GM18499 (cell line): ENCODE results near the gene TTLL4.
A peak's percentile ranks its signal among the peaks of the same experiment; 100 is the strongest.
"Not testable (repeated sequence)": the region's sequence is repeated elsewhere in the genome, so short reads cannot be mapped to it uniquely, and the experiment has no call there.

Experiments used
- ATAC-seq: cut with Tn5 transposase; IDR thresholded peaks from one replicate; pipeline ENCODE4 v1.9.1; 2021; ENCODE audit warnings: moderate number of reproducible peaks; ENCODE audit not compliant: insufficient read depth, unreplicated experiment

TTLL4 gene, protein sequence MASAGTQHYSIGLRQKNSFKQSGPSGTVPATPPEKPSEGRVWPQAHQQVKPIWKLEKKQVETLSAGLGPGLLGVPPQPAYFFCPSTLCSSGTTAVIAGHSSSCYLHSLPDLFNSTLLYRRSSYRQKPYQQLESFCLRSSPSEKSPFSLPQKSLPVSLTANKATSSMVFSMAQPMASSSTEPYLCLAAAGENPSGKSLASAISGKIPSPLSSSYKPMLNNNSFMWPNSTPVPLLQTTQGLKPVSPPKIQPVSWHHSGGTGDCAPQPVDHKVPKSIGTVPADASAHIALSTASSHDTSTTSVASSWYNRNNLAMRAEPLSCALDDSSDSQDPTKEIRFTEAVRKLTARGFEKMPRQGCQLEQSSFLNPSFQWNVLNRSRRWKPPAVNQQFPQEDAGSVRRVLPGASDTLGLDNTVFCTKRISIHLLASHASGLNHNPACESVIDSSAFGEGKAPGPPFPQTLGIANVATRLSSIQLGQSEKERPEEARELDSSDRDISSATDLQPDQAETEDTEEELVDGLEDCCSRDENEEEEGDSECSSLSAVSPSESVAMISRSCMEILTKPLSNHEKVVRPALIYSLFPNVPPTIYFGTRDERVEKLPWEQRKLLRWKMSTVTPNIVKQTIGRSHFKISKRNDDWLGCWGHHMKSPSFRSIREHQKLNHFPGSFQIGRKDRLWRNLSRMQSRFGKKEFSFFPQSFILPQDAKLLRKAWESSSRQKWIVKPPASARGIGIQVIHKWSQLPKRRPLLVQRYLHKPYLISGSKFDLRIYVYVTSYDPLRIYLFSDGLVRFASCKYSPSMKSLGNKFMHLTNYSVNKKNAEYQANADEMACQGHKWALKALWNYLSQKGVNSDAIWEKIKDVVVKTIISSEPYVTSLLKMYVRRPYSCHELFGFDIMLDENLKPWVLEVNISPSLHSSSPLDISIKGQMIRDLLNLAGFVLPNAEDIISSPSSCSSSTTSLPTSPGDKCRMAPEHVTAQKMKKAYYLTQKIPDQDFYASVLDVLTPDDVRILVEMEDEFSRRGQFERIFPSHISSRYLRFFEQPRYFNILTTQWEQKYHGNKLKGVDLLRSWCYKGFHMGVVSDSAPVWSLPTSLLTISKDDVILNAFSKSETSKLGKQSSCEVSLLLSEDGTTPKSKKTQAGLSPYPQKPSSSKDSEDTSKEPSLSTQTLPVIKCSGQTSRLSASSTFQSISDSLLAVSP

DNA sequence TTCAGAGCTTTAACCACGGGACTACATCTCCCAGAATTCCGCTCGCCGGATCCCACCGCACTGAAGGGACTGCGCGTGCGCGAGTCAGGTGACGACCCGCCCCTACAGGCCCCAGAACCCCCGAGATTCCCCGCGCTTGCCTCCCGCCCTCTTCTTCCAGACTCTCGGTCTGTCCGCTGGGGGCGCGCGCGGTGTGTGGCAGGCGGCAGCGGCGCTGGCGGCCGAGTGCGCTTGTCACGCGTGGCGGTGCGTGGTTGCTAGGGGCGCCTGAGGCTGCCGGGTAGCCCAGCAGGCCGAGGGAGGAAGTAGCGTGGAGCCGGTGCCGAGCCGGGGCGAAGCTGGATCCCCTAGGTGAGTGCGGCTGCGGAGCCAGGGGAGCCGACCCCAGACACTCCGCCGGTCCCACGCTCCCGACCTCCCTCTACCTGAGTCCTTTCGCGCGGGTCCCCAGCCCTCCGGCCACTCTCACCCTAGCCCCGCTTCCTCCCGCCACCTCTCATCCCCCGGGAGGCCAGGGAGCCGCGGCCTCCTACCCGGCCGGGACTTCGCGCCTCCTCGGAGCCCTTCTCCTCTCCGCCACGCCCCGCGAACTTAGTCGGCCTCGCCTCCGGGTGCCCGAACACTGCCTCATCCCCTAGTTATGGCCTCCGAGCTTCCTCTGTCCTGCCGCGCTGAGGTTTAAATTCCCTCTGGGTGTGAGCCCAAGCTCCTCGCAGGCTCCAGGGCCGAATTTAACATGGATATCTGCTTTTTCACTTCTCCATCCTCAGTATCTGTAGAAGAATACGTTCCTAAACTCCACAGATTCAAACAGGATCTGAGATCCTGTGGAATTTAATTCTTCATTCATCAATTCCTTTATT is at the start of gene TTLL4:
TSS of gene TTLL4 (plus strand) at position 149 of the 863 bp plus-strand sequence. CDS start 26,842 bp downstream, outside the sequence.
- ATAC-seq = peak; percentile 69

DNA sequence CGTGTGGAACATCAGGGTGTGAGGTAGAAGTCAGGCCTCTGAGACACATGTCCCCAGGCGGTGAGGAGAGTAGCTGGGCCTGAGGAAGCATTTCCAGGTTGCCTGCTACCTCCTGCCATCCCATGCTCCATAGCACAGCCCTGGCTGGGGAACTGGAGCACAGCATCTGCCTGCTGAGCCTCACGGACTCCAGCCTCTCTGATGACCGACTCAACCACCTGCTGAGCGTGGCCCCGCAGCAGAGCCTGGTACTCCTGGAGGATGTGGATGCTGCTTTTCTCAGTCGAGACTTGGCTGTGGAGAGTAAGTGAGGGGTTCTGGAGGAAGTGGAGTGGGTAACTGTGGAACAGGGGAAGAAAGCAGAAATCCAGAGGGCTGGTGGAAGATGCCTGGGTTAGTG is 48.3 kb upstream of the TTLL4 start:
- ATAC-seq = no peak

DNA sequence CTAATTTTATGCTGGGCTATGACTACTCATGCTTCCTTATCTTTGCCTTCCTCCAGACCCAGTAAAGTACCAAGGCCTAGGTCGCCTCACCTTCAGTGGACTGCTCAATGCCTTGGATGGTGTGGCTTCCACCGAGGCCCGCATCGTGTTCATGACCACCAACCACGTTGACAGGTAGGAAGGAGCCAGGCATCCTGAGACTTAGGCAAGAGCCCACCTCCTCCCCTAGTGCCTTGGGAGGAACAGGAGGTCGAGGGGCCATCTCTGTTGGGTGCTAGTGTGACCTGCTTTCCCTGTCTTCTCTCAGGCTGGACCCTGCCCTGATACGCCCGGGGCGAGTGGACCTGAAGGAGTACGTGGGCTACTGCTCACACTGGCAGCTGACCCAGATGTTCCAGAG is 47.8 kb upstream of the TTLL4 start:
- no peak for ATAC-seq

DNA sequence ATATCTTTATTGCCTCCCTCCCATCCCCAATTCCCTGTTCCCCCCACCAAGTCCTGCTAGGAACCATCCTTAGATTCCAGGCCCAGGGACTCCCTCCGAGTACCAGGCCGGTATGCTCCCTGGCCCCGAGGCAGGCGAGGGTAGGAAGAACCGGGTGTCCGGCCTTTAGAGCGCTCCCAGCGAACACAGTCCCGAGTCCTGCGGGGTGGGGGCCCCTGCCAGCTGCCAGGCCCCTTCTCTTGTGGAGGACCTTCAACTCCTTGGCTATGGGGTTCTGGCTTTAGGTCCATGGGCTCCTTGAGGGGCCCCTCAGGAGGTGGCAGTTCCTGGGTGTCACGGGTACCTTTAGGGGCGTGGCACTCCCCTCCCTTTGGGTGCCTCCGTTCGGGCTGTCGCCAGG is 46.7 kb upstream of the TTLL4 start:
- ATAC-seq = no peak

DNA sequence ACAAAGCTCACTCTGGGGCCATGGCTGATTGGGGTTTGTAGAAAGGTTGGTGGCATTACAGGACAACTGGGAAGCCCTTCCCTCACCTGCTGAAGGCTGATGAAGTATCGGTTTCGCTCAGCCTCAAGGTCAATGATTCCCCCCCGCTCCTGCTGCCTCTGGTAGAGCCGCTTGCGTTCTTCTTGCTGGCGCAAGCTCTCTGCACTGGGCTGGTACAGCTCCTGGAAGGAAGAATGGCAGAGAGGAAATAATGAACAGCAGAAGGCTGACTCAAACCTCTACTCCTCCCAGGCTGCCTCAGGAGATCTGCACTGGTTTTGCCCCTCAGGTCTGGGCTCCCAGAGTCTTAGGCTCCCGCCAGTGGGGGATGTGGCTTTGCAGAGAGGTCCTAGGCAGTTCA is 46.0 kb upstream of the TTLL4 start:
- ATAC-seq = no peak

DNA sequence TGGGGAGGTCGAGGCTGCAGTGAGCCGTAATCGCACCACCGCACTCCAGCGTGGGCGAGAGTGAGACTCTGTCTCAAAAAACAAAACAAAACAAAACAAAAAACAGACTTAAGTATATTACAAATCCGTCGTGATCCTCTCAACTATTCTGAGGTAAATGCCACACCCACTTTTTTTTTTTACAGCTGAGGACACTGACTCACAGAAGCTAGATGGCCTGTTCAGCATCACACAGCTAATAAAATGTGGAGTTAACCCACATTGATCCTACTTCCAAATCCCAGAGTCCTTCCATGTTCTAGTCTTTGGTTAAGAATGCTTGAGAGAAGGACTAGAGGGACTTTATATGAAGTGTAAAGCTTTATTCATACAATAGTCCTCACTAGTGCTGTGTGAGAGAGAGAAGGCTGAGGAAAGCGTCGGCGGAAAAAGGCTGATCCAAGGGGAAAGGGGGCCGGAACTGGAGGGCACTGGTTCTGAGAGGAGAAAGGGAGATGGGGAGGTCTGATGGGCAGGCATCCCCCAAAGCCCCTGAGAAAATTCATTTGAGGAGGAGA is 39.5 kb upstream of the TTLL4 start:
- ATAC-seq = no peak

DNA sequence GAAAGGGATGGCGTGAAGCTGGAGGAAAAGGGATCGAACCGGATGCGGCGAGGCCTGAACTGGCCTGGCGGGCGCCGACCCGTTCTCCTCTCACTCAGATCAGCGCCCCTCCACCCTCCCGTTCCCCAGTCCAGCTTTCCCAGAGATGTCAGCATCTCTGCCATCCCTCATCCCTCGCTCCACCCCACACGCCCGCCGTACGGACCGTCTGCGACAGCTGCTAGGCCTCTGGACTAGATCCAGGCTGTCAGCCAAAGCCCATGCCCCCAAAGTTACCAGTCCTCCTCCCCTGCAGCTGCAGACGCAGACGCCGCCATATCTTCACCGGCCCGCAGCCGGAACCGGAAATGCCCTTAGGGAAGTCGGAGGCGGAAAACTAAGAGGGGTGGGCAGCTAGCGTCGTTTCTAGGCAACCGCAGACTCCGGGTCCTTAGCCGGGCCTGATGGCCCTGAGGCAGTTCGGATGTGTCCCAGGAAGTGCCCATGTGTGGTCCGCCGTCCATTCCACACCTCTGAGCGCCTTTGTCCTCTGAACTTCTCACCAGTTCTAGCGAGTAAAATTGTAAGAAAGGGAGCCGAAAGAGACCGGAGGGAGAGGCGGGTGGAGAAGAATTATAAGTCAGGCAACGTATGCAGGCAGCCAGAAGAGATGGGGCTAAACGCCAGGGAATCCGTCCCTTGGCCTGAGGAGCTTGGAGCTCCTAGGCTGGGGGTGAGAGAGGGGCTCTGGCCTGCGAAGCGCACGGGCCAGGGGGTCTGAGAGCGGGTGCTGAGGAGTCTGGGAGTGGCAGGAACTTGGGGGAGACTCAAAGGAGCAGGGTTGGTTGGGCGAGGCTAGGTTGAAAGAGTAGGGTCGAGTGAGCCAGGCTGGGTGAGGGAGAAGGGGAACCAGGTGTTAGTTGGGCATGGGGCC is 38.7 kb upstream of the TTLL4 start, which contains the start of the genes RNF25 and STK36:
TSS of gene RNF25 (minus strand) at position 349 of the 913 bp plus-strand sequence. CDS start at position 317, 32 bp downstream.
TSS of gene STK36 (plus strand) at position 433 of the 913 bp plus-strand sequence. CDS start 744 bp downstream, outside the sequence.
- ATAC-seq = peak; percentile 89

DNA sequence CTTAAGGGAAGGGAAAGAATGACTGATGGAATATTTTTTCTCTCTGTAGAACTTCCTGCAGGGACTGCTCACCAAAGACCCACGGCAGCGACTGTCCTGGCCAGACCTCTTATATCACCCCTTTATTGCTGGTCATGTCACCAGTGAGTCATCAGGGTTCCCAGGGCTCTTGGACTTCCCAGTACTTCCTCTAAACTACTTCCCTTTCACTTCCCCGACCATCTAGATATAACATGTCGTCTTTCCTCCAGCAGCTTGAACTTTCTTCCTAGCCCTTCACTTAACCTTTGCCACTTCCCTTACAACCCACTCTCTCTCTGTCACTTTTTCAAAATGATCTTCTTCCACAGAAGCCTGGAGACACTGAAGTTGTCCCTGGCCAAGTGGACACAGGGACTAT is 31.5 kb upstream of the TTLL4 start:
- no peak for ATAC-seq

DNA sequence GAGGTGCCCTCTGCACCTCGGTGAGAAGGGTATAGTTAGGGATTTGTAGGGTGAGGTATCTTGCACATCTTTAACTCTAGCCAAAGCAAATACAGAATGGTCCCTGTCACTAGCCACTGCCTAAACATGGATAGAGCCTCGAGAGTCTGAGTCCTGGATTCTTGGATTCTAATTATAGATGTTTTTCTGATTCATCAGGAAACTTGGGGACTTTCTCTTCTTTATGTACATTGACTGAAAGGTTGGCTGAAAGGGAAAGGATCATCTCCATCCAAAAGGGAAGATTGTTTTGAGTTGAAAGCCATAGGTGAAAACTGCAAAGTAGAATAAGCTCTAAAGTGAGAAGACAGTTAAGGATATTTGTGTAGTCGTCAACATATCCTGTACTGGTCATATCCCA is 30.6 kb upstream of the TTLL4 start:
- no peak for ATAC-seq

DNA sequence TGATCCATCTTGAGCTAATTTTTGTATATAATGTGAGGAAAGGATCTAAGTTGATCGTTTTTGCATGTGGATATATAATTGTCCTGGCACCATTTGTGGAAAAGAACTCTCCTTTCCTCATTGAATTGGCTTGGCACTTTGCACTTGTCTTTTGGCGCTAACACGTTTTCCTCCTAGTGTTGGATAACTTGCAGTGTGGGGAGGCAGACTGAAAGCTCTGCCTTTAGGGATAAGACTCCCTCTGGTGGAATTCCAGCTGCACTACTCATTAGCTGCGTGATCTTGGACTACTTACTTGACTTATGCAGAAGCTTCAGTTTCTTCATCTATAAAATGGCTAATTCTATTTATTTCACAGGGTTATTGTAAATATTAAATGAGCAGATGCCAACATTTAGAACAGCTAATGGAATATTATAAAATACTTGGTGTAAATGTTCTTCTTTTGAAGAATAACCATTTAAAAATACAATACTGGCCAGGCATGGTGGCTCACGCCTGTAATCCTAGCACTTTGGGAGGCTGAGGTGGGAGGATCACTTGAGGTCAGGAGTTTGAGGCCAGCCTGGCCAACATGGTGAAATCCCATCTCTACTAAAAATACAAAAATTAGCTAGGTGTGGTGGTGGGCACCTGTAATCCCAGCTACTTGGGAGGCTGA is 23.1 kb upstream of the TTLL4 start:
- ATAC-seq = not testable (repeated sequence)

DNA sequence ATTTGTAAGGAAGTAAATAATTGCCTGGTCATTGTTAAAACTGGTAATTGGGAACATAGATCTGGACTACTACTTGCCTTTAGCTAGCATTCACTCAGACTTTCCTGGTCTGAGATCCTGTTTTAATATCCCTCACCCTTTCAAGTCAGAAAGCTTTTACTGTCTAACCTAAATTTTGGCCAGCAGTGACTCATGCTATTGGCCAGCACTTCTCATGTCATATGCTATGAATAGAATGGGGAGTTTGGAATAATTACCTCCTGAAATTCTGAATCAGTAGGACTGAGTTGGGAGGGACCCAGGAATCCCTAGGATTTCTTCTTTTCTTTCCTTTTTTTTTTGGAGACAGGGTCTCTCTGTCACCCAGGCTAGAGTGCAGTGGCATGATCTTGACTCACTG is 19.4 kb upstream of the TTLL4 start:
- no peak for ATAC-seq

DNA sequence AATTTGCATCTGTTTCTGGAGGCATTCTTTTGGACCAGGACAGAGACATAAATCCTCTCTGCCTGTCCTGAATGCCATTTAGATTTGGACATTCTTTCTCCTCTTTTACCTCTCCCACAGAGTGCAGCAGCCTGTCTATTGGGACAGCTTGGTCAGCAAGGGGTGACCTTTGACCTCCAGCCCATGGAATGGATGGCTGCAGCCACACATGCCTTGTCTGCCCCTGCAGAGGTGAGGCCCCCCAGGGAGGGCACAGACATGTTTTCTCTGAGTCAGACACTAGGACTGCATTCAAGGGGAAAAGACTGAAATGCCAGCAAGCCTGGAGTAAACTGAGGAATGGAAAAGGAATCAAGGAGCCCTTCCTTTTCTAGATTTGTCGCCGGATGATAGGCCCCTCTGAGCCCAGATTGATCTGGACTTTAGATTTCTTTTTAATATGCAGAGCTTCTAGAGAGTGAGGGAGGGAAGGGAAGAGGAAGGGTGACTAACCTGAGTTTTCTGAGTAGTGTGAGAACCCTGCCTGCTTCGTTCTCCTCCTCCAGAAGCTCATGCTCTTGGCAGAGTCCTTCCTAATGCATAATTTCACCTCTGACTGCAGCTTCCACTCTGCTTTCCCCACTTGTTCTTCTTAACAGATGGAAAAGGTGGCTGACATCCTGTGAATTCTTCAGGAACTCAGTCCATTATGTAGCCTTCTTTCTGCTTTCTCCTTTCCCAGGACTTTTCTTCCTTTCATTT is 16.1 kb upstream of the TTLL4 start:
- no peak for ATAC-seq

DNA sequence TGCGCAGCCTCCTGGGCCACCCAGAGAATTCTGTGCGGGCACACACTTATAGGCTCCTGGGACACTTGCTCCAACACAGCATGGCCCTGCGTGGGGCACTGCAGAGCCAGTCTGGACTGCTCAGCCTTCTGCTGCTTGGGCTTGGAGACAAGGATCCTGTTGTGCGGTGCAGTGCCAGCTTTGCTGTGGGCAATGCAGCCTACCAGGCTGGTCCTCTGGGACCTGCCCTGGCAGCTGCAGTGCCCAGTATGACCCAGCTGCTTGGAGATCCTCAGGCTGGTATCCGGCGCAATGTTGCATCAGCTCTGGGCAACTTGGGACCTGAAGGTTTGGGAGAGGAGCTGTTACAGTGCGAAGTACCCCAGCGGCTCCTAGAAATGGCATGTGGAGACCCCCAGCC is 11.8 kb upstream of the TTLL4 start:
- ATAC-seq = no peak

DNA sequence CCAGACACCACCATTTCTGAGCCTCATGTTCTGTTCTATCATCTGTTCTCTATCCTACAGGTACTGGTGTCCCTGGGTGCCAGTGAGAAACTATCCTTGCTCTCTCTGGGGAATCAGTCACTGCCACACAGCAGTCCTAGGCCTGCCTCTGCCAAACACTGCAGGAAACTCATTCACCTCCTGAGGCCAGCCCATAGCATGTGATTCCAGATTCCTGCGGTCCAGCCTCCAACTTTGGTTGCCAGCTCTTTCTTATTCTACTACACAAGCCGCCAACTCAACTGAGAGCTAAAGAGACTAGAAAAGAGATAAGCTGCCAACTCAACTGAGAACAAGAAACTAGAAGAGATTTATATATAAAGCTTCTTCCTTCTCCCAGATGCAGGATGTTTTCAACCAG is 8.8 kb upstream of the TTLL4 start:
- no peak for ATAC-seq

DNA sequence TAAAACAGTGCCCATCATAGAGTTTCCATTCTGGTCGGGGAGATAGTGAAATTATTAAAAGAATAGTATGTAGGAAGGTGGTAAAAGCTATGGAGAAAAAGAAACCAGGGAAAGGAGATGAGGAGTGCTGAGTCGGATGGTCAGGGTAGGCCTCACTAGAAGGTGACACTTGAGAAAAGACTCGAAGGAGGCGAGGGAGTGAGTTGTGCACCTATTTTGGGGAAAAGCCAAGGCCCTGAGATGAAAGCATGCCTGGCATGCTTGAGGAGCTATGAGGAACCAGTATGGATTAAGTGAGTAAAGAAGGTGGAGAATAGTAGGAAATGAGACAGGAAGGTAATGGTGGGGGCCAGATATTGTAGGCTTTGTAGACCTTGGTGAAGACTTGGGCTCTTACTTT is 7.3 kb upstream of the TTLL4 start:
- no peak for ATAC-seq

DNA sequence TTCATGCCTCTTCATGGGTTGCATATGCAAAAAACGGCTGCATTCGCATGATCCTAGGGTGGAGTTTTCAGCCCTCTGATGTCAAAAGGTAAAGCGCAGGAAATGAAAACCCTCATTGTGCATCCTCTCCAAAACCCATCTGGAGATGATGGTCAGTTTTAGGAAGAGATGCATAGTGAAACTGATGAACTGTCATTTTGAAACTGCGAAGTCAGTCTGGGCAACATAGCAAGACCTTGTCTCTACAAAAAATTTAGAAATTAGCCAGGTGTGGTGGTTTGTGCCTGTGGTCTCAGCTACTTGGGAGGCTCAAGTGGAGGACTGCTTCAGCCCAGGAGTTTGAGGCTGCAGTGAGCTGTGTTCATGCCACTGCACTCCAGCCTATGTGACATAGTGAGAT is 2.5 kb upstream of the TTLL4 start:
- no peak for ATAC-seq

DNA sequence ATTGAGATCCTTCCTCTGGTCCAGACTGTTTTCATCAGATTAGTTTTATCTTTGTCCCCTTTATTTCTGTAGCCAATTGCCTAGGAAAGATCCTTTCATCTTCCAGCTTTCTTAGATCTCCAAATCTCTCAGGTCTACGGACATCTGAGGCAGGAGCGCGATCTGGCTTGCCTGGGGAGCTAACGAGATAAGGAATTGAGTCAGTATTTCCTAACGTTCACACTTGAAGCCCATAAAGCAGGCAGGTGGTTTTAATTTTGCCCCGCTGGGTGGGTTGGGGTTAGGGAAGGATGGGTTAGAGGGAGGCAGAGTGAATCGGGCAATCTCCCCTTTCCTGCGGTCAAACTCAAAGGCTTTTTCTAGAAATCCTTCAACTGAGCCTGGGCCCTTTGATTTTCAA is 727 bp upstream of the TTLL4 start:
- no peak for ATAC-seq
